Measurements from ENCODE around the gene MTUS2.

MTUS2 gene

DNA sequence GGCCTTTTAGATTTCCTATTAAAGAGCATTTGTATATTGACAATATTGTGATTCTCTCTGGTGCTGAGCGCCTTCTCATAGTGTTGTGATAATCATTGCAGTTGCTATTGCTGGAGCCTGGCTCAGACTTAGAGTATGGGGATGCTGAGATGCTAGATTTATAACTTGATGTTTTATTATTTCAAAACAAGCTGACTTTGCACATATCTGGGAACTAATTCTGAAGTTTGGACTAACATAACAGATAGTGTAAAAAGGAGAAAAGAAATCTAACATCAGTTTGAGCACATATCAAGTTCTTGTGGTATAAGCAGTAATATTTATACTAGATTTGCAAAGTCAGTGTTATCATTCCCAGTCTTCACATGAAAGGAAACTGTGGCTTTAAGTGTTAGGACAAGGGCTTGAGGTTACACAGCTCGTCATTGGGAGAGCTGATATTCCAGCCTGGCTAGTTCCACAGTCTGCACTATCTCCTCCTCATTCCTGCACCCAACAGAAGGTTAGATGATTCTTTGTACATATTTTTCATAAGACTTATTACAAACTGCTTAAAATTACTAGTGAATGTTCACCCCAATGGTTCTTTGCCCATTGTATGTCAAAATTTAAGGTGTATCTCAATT, 279.8 kb downstream of the MTUS2 start:
- ChIA-PET CTCF (interaction anchor here (1.0 to 1.1 kb wide), 2 partner anchors 11 to 12 kb away, joined by 3 read pairs; no protein-coding TSS in a partner anchor), POLR2A (no interaction called here)
- TF ChIP-seq, protein P1, sequence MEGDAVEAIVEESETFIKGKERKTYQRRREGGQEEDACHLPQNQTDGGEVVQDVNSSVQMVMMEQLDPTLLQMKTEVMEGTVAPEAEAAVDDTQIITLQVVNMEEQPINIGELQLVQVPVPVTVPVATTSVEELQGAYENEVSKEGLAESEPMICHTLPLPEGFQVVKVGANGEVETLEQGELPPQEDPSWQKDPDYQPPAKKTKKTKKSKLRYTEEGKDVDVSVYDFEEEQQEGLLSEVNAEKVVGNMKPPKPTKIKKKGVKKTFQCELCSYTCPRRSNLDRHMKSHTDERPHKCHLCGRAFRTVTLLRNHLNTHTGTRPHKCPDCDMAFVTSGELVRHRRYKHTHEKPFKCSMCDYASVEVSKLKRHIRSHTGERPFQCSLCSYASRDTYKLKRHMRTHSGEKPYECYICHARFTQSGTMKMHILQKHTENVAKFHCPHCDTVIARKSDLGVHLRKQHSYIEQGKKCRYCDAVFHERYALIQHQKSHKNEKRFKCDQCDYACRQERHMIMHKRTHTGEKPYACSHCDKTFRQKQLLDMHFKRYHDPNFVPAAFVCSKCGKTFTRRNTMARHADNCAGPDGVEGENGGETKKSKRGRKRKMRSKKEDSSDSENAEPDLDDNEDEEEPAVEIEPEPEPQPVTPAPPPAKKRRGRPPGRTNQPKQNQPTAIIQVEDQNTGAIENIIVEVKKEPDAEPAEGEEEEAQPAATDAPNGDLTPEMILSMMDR (IDR thresholded peaks at IDR 0.05; ENCODE audit: control extremely low read depth, extremely low read depth, low read depth, missing control alignments) = no peak
- no peak for DNase-seq (ENCODE audit: extremely low spot score)

DNA sequence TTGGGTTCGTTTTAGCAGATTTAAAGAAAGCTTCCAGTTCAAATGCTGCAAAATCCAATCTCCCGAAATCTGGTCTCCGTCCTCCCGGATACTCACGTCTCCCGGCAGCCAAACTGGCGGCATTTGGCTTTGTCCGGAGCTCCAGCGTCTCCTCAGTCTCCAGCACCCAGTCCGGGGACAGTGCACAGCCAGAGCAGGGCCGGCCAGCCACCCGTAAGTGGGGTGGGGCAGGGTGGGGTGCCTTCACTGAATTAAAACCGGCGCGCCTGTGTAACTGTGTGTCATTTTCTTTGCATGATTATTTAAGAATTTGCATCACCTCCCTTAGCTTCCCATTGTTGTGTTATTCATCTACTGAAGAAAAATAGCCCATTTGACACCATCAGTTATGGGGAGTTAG, 280.6 kb downstream of the MTUS2 start:
- TF ChIP-seq, protein P1 (IDR thresholded peaks at IDR 0.05; ENCODE audit: control extremely low read depth, extremely low read depth, low read depth, missing control alignments) = no peak
- POLR2A ChIA-PET = no interaction called here
- CTCF ChIA-PET = interaction anchor here (1.1 to 1.3 kb wide), 2 partner anchors 10 to 128 kb away, joined by 3 read pairs; no protein-coding TSS in a partner anchor
- DNase-seq (ENCODE audit: extremely low spot score) = no peak

DNA sequence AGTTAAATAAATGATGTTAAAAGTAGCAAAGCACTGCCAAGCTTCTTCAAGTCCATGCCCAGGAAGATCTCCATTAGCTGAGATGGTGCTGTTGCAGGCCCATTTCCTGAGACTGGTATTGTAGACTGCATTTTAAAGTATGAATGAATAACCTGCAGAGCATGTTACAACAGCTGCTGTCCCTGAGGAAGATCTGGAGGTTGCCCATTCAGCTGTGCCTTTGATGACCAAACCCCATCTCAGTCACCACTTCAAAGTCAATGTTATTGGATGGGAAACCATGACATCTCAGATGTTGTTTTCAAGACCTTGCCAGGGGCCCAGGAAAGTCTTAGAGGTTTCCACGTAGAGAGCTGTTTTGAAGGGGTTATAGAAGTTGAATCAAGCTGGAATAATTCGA, 281.3 kb downstream of the MTUS2 start:
- CTCF ChIA-PET = interaction anchor here (1.0 to 1.3 kb wide), 2 partner anchors 20 to 127 kb away, joined by 3 to 4 read pairs; no protein-coding TSS in a partner anchor
- TF ChIP-seq, protein P1 (IDR thresholded peaks at IDR 0.05; ENCODE audit: control extremely low read depth, extremely low read depth, low read depth, missing control alignments) = no peak

GRCh38 chr13:29101905-29102304, 281.8 kb downstream of the MTUS2 start:
- POLR2A ChIA-PET = no interaction called here
- TF ChIP-seq, protein P1 (IDR thresholded peaks at IDR 0.05; ENCODE audit: control extremely low read depth, extremely low read depth, low read depth, missing control alignments) = no peak
- CTCF ChIA-PET = interaction anchor here (1.0 to 1.3 kb wide), 2 partner anchors 20 to 127 kb away, joined by 3 to 4 read pairs; no protein-coding TSS in a partner anchor
- DNase-seq (ENCODE audit: extremely low spot score) = no peak

More for the DNA sequence above, 281.3 kb downstream of the MTUS2 start:
- POLR2A ChIA-PET = no interaction called here
- no peak for DNase-seq (ENCODE audit: extremely low spot score)

DNA sequence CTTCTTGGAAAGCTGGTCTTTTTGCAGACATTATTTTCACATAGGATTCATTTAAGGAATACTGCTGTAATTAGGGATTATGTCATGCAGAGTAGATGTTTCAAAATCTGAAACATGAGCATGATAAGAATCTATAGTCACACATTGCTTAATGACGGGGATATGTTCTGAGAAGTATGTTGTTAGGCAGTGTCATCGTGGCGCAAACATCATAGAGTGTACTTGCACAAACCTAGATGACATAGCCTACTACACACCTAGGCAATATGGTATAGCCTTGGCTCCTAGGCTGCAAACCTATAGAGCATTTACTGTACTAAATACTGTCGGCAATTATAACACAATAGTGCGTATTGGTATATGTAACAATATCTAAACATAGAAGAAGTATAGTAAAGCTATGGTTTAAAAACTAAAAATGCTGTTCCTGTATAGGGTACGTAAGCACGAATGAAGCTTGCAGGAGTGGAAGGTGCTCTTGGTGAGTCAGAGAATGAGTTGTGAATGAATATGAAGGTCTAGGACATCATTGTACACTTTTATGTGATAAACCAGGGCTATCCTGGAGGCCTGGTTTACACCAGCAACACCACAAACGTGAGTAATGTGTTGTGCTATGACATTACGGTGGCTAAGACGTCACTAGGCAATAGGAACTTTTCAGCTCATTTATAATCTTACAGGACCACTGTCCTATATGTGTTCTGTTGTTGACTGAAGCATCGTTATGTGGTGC, 283.1 kb downstream of the MTUS2 start:
- POLR2A ChIA-PET = no interaction called here
- no peak for DNase-seq (ENCODE audit: extremely low spot score)
- CTCF ChIA-PET = interaction anchor here (0.9 to 1.6 kb wide), 3 partner anchors 16 to 261 kb away, joined by 3 to 5 read pairs (median 4); no protein-coding TSS in a partner anchor

DNA sequence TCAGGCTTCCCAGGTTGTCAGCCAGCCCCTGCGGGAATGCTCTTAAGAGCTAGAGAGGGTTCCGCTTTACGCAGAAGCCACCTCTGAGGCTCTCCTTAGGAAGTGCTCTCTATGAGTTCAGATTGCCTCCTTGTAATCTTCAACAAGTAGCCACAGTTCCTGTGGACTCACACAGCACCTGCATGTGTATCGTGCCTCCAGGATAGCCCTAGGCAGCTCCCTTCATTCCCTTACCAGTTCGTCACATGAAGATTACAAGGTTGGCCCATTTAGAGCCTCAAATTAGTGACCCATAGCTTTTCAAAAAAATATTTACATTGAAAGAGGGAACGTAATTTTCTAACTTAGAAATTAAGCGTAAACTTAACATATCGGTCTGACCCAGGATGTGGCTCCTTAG, 284.3 kb downstream of the MTUS2 start:
- POLR2A ChIA-PET = no interaction called here
- CTCF ChIA-PET = interaction anchor here (0.8 to 1.2 kb wide), 2 partner anchors 29 to 232 kb away, joined by 3 to 4 read pairs; no protein-coding TSS in a partner anchor
- no peak for DNase-seq (ENCODE audit: extremely low spot score)
- TF ChIP-seq, protein P1 (IDR thresholded peaks at IDR 0.05; ENCODE audit: control extremely low read depth, extremely low read depth, low read depth, missing control alignments) = no peak

More for the DNA sequence above, 283.1 kb downstream of the MTUS2 start:
- TF ChIP-seq, protein P1 (IDR thresholded peaks at IDR 0.05; ENCODE audit: control extremely low read depth, extremely low read depth, low read depth, missing control alignments) = no peak

Measured in GM10248 (cell line).